Measurements from ENCODE around the gene OSTN. TPM values are rescaled to one million over a fixed set of nuclear protein-coding genes. Genes with fewer than 3 reads are reported as not detected.

OSTN gene
- total RNA-seq, 1 donor from 2014 or later, result not detected

DNA sequence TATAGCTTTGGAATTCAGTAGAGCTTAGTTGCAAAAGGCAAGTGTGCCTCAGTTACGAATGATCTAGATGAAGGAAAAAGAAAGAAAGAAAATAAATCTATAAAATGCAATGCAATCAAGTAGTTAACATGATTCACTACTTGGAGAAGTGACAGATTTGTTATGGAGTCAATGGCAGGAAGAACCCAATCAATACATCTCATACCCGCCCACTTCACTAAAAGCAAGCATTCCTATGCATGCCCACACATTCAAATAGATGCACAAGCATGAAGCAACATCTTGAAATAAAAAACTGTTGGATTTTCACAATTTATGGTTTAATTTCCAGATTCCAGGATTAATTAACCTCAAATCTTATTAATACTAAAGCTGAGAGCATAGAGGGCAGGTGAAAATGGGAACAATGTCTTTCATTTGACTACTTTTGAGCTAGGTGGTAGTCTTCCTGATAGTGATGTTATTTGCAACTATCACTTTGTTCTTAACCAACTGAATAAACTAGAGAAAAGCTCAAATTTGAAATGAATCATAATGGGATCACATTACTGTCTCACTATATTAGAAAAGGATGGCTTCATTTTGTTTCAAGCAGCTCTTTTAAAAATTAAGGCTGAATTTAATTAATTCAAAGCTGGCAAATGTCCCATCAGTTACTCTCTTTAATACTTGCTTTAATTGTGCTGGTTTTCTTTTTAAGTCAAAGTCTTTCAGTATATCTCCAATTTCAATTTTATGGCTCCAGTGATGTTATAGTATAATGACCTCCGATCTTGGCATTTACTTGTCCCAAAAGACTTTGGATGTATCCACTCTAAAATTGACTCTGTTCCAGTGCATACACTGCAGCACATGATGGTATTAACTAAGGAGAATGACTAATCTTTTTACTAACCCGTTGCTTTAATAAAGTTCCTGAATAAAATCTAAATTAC is 83.5 kb downstream of the OSTN start:
- no peak for TF ChIP-seq CTCF (IDR thresholded peaks at IDR 0.05; ENCODE audit: unreplicated experiment)
- no peak overlapping the region for H3K4me3 Mint-ChIP-seq (ENCODE audit: unreplicated experiment)
- no peaks in the 10 kb centered on the region for H3K27me3 Mint-ChIP-seq (ENCODE audit: unreplicated experiment)
- H3K4me1 Mint-ChIP-seq (ENCODE audit: unreplicated experiment), result peaks cover 7% of the 10 kb centered on the region
- no peaks in the 10 kb centered on the region for H3K9me3 Mint-ChIP-seq (ENCODE audit: unreplicated experiment)
- no peak overlapping the region for H3K27ac Mint-ChIP-seq (ENCODE audit: unreplicated experiment)
- H3K36me3 Mint-ChIP-seq (ENCODE audit: low read depth, unreplicated experiment), result no peaks in the 10 kb centered on the region
- no peak for DNase-seq (ENCODE audit: low spot score)

DNA sequence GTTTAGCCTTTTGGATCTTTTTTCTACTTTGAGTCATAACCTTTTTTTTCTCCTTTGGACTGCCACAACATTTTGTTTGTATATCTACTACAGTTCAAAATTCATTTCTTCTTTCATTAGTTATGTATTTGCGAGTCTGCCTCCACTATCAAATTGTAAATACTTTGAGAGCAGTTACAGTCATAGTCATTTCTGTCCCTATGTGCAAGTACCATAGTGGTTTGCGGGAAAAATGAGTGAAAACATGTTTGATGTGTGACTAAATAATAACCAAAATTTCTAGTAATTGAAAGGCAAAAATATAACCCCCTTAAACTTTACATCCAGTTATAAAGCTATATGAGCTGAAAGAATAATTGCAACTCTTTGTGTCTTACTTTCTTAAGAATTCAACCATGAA is 84.4 kb downstream of the OSTN start:
- peaks cover 7% of the 10 kb centered on the region for H3K4me1 Mint-ChIP-seq (ENCODE audit: unreplicated experiment)
- H3K27me3 Mint-ChIP-seq (ENCODE audit: unreplicated experiment), result no peaks in the 10 kb centered on the region
- no peaks in the 10 kb centered on the region for H3K9me3 Mint-ChIP-seq (ENCODE audit: unreplicated experiment)
- DNase-seq (ENCODE audit: low spot score), result no peak
- no peaks in the 10 kb centered on the region for H3K36me3 Mint-ChIP-seq (ENCODE audit: low read depth, unreplicated experiment)
- no peak overlapping the region for H3K27ac Mint-ChIP-seq (ENCODE audit: unreplicated experiment)
- H3K4me3 Mint-ChIP-seq (ENCODE audit: unreplicated experiment), result no peak overlapping the region
- TF ChIP-seq CTCF (IDR thresholded peaks at IDR 0.05; ENCODE audit: unreplicated experiment), result no peak

DNA sequence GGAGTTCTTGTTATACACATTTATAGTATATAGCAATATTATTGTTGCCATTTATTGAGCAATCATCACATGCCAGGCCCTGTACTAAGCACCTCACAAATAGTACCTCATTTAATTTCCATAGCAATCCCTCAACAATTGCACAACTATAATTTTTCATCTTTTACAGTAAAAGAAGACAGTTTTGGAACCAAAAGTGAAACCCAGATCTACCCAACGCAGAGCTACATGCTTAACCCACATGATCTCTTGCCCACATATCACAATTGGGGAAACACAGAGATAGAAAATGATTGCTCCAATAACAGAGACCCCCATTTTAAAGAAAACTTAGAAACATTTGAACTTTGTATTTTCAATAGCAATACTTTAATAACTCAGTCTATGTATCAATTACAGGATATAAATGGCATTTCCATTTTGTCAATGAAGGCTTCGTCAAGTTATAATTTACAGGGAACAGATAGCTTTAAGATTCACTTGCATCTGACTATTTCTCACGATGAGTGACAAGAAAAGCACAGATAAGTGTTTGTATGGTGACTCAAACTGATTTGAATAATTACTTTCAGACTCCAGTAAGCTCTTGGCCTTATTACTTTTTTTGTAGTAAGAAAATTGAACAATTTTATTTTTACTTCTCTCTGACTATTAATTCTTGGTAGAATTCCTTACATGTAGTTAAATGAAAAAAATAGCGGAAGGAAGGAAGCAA is 91.4 kb downstream of the OSTN start:
- no peak for TF ChIP-seq CTCF (IDR thresholded peaks at IDR 0.05; ENCODE audit: unreplicated experiment)
- DNase-seq (ENCODE audit: low spot score), result no peak
- Mint-ChIP-seq H3K27ac (ENCODE audit: unreplicated experiment) (no peak overlapping the region), H3K27me3 (ENCODE audit: unreplicated experiment) (no peaks in the 10 kb centered on the region), H3K4me3 (ENCODE audit: unreplicated experiment) (no peak overlapping the region), H3K9me3 (ENCODE audit: unreplicated experiment) (no peaks in the 10 kb centered on the region), H3K4me1 (ENCODE audit: unreplicated experiment) (peaks cover 4% of the 10 kb centered on the region), H3K36me3 (ENCODE audit: low read depth, unreplicated experiment) (no peaks in the 10 kb centered on the region)

- no peaks in the 10 kb centered on the region for H3K9me3 Mint-ChIP-seq (ENCODE audit: unreplicated experiment)
These were observed 93.4 kb downstream of the OSTN start for GRCh38 chr3:191292243-191293015.

More at GRCh38 chr3:191292243-191293015, 93.4 kb downstream of the OSTN start:
- H3K27me3 Mint-ChIP-seq (ENCODE audit: unreplicated experiment), result no peaks in the 10 kb centered on the region
- TF ChIP-seq CTCF (IDR thresholded peaks at IDR 0.05; ENCODE audit: unreplicated experiment), result no peak
- no peaks in the 10 kb centered on the region for H3K36me3 Mint-ChIP-seq (ENCODE audit: low read depth, unreplicated experiment)
- H3K4me3 Mint-ChIP-seq (ENCODE audit: unreplicated experiment), result no peak overlapping the region
- H3K27ac Mint-ChIP-seq (ENCODE audit: unreplicated experiment), result no peak overlapping the region
- H3K4me1 Mint-ChIP-seq (ENCODE audit: unreplicated experiment), result peaks cover 4% of the 10 kb centered on the region
- no peak for DNase-seq (ENCODE audit: low spot score)

All from endothelial cell (in vitro differentiated cells).